Lower leg skin (tissue), 4 donors: ENCODE data around the gene TRDN. TPM values are rescaled to one million over a fixed set of nuclear protein-coding genes. Genes with fewer than 3 reads are reported as not detected.
"Not testable (repeated sequence)": the region's sequence is repeated elsewhere in the genome, so short reads cannot be mapped to it uniquely, and the experiment has no call there.

ENCODE experiments used
- DNase-seq, 2 donors: peaks; one replicate each; pipeline ENCODE4 v3.0.0-alpha.2; 2019; ENCODE audit warnings: low spot score in 2 of 2
- H3K4me3 ChIP-seq: fragments of 200-600 bp; sonication (generic); 2 replicates; pipeline ENCODE4 v1.5.1; 2017; ENCODE audit warnings: mild to moderate bottlenecking, low read depth; ENCODE audit not compliant: poor library complexity, severe bottlenecking
- POLR2A ChIP-seq, 2 donors: fragments of 450-650 bp; IDR thresholded peaks; one replicate each; pipeline ENCODE4 v1.6.1; 2016 to 2017; ENCODE audit warnings: antibody characterized with exemption in 2 of 2, mild to moderate bottlenecking in 1 of 2, moderate library complexity in 1 of 2
- WGBS, 2 donors: methylation state at CpG; one replicate each; pipeline ENCODE4 v1.1.5; 2018; 5-methylcytosine and 5-hydroxymethylcytosine counted together
- intact Hi-C: fragments of 100-400 bp; cut with DNase I; formaldehyde crosslinking; loops from one replicate; pipeline ENCODE4 v1.15.0; 2023; ENCODE audit warnings: low total_unique reads
- total RNA-seq, 4 donors: library from RNA; depleted of rRNA; stranded (reverse); fragments of >200 nt; gene quantifications; one replicate each; pipeline ENCODE4 v1.1.0, GENCODE V29; 2016
- TF ChIP-seq, protein P1 (sequence below), 3 donors: fragments of 450-650 bp; IDR thresholded peaks; one replicate each; pipeline ENCODE4 v1.5.1; 2016; ENCODE audit warnings: antibody characterized with exemption in 3 of 3, mild to moderate bottlenecking in 3 of 3, moderate library complexity in 2 of 3

The TRDN gene
- total RNA-seq, 4 donors from 2014 or later: 0.06 TPM; not detected in 3

DNA sequence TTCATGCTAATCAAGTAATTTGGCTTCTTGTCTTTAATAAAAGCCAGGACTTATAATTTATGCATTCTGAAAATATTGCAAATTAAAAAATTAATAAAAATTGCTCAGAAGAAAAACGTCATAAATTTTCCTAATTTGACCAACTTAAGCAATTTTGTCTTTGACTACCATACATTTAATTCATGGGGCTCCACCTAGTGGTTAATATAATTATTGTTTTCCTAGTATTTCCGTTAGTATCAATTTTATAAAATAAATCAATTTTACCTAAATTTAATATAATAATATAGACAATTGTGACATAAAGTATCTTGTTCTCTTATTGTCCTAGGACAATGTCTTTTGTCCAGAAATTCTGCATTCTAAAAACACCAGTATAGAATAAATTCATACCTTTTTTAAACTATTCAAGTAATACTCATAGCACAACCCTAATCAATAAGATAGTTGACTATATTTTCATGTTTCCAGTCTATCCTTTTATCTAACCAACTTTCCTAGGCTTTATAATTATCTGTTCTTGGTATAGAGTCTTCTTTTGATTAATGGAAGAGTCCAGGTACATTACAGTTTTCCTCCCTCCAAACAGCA lies 319.9 kb downstream of the TRDN start:
- intact Hi-C loops: no loop called here
- WGBS, 2 donors: 0 to 1% methylated on average over 2 of the region's 2 CpGs
- DNase-seq: no peak
- TF ChIP-seq, protein P1, sequence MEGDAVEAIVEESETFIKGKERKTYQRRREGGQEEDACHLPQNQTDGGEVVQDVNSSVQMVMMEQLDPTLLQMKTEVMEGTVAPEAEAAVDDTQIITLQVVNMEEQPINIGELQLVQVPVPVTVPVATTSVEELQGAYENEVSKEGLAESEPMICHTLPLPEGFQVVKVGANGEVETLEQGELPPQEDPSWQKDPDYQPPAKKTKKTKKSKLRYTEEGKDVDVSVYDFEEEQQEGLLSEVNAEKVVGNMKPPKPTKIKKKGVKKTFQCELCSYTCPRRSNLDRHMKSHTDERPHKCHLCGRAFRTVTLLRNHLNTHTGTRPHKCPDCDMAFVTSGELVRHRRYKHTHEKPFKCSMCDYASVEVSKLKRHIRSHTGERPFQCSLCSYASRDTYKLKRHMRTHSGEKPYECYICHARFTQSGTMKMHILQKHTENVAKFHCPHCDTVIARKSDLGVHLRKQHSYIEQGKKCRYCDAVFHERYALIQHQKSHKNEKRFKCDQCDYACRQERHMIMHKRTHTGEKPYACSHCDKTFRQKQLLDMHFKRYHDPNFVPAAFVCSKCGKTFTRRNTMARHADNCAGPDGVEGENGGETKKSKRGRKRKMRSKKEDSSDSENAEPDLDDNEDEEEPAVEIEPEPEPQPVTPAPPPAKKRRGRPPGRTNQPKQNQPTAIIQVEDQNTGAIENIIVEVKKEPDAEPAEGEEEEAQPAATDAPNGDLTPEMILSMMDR (IDR thresholded peaks at IDR 0.05): no peak
- TF ChIP-seq POLR2A (IDR thresholded peaks at IDR 0.05): no peak
- H3K4me3 ChIP-seq: no peak overlapping the region

DNA sequence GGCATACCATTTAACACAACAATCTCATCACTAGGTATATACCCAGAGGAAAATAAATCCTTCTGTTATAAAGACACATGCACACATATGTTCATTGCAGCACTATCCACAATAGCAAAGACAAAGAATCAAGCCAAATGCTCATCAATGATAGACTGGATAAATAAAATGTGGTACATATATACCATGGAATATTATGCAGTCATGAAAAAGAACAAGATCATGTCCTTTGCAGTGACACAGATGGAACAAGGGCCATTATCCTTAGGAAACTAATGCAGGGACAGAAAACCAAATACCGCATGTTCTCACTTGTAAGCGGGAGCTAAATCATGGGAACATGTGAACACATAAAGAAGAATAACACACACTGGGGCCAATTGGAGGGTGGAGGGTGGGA lies 322.3 kb downstream of the TRDN start:
- intact Hi-C loops, DNase-seq, H3K4me3 ChIP-seq: not testable (repeated sequence)
- 97 to 98% methylated on average over 2 of the region's 2 CpGs for WGBS, 2 donors

DNA sequence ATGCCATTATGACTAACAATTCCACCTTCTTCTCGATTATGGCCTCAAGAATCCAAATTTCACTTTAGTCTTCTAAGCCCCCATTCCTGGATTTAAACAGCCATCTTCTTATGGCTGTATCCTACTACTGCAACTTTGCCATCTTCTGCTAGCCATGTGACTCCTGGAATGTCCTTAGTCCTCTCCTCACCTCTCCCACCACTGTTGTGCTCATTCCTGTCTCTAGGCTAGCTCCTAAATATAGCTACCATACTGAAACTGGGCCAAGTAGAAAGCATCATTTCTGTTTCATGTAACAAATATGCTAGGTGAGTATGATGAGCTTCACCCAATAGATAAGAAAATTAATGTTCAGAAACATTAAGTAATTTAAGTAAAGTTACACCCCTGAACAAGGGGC lies 327.6 kb downstream of the TRDN start:
- TF ChIP-seq, protein P1 (IDR thresholded peaks at IDR 0.05): no peak
- TF ChIP-seq POLR2A (IDR thresholded peaks at IDR 0.05): no peak
- WGBS, 2 donors: 65 to 81% methylated on average over 1 of the region's 1 CpG
- intact Hi-C loops: no loop called here
- DNase-seq: no peak
- H3K4me3 ChIP-seq: no peak overlapping the region

DNA sequence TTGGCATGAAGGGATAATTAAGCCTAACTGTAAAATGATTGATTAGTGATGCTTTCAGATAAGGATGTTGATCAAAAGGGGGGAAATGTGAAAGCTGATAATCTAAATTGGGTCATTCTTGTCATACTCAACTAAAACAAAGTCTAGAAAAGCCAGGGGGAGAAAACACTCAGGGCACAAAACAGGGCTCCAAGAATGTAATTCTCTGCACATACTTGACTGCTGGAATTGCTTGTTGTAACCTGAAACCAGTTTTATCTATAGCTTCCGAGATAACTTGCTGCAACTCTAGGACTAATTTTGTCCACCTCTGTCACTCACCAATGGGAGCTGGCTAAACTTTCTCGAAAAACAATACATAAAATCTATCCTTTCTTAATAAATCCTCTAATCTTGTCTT lies 330.4 kb downstream of the TRDN start:
- intact Hi-C loops: no loop called here
- no peak for DNase-seq
- H3K4me3 ChIP-seq: no peak overlapping the region
- TF ChIP-seq POLR2A (IDR thresholded peaks at IDR 0.05): no peak
- TF ChIP-seq, protein P1 (IDR thresholded peaks at IDR 0.05): no peak
- 26 to 37% methylated on average over 2 of the region's 2 CpGs for WGBS, 2 donors

GRCh38 chr6:123295672-123296071 lies 341.1 kb downstream of the TRDN start:
- TF ChIP-seq, protein P1 (IDR thresholded peaks at IDR 0.05): no peak
- no peak for TF ChIP-seq POLR2A (IDR thresholded peaks at IDR 0.05)

DNA sequence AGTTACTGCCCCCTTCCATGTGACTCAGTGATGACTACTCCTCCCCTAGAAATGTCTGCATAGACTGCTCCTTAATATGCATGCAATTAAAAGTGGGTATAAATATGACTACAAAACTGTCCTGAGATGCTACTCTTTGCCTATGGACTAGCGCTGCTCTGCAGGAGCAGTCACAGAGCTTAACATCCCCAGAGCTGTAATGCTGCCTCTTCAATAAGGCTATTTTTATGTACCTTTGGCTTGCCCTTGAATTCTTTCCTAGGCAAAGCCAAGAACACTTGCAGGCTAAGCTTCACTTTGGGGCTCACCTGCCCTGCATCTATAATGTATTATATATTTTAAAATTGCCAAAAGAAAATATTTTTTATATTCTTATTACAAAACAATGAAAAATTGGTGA lies 341.6 kb downstream of the TRDN start:
- WGBS, 2 donors: 96% methylated on average over 1 of the region's 1 CpG
- no peak overlapping the region for H3K4me3 ChIP-seq
- no peak for TF ChIP-seq POLR2A (IDR thresholded peaks at IDR 0.05)
- TF ChIP-seq, protein P1 (IDR thresholded peaks at IDR 0.05): no peak
- intact Hi-C loops: no loop called here
- DNase-seq: no peak

More at GRCh38 chr6:123295672-123296071, 341.1 kb downstream of the TRDN start:
- intact Hi-C loops: no loop called here
- H3K4me3 ChIP-seq: no peak overlapping the region
- peak in 1 of 2 donors; percentile 42 for DNase-seq
- WGBS, 2 donors: 94% methylated on average over 8 of the region's 8 CpGs
